Measurements from ENCODE around the gene MYO6.
"Not testable (repeated sequence)": the region's sequence is repeated elsewhere in the genome, so short reads cannot be mapped to it uniquely, and the experiment has no call there.

The MYO6 gene

GRCh38 chr6:75748743-75749538 lies at the start of gene MYO6:
Gene MYO6 (plus strand): TSS chr6:75749239. CDS start chr6:75817548, 68,309 bp downstream.
- H3K27ac ChIP-seq: peak within 1 kb of the TSS; percentile 37 to 95 (median 84)
- peak within 1 kb of the TSS; percentile 66 to 97 (median 77) for H3K4me3 ChIP-seq

GRCh38 chr6:75708334-75708733 lies 40.7 kb upstream of the MYO6 start:
- not testable (repeated sequence) for H3K27ac ChIP-seq, H3K4me3 ChIP-seq

- H3K4me3 ChIP-seq: no peak overlapping the region
- no peak overlapping the region for H3K27ac ChIP-seq
These were observed 37.9 kb upstream of the MYO6 start for GRCh38 chr6:75711173-75711572.

GRCh38 chr6:75719133-75719532 lies 29.9 kb upstream of the MYO6 start:
- Histone ChIP-seq H3K27ac (no peak overlapping the region), H3K4me3 (no peak overlapping the region)

GRCh38 chr6:75723382-75723781 lies 25.7 kb upstream of the MYO6 start:
- H3K27ac ChIP-seq: no peak overlapping the region

GRCh38 chr6:75727206-75727605 lies 21.8 kb upstream of the MYO6 start:
- Histone ChIP-seq H3K4me3 (no peak overlapping the region), H3K27ac (no peak overlapping the region)

More at GRCh38 chr6:75723382-75723781, 25.7 kb upstream of the MYO6 start:
- no peak overlapping the region for H3K4me3 ChIP-seq

GRCh38 chr6:75731029-75731428 lies 18.0 kb upstream of the MYO6 start:
- not testable (repeated sequence) for H3K4me3 ChIP-seq, H3K27ac ChIP-seq

GRCh38 chr6:75735491-75736186 lies 13.4 kb upstream of the MYO6 start:
- Histone ChIP-seq H3K4me3 (no peak overlapping the region), H3K27ac (peak overlapping the region in 1 of 21 experiments; percentile 30)

- H3K27ac ChIP-seq: no peak overlapping the region
These were observed 5.1 kb upstream of the MYO6 start for GRCh38 chr6:75743971-75744370.

GRCh38 chr6:75745404-75745803 lies 3.6 kb upstream of the MYO6 start:
- Histone ChIP-seq H3K4me3 (no peak overlapping the region), H3K27ac (no peak overlapping the region)

More at GRCh38 chr6:75743971-75744370, 5.1 kb upstream of the MYO6 start:
- H3K4me3 ChIP-seq: no peak overlapping the region

GRCh38 chr6:75746221-75746620 lies 2.8 kb upstream of the MYO6 start:
- H3K4me3 ChIP-seq: no peak overlapping the region
- H3K27ac ChIP-seq: no peak overlapping the region

- H3K4me3 ChIP-seq: no peak overlapping the region
- no peak overlapping the region for H3K27ac ChIP-seq
These were observed 1.7 kb upstream of the MYO6 start for GRCh38 chr6:75747152-75747992.

- Histone ChIP-seq H3K4me3 (peak overlapping the region; percentile 66 to 97 (median 77)), H3K27ac (peak overlapping the region in 20 of 21 experiments; percentile 70 to 95 (median 85))
These were observed 866 bp upstream of the MYO6 start for GRCh38 chr6:75748003-75748742.

- no peak overlapping the region for H3K4me3 ChIP-seq
- H3K27ac ChIP-seq: no peak overlapping the region
These were observed 2.4 kb downstream of the MYO6 start for GRCh38 chr6:75751443-75751842.

- H3K27ac ChIP-seq: no peak overlapping the region
- H3K4me3 ChIP-seq: no peak overlapping the region
These were observed 3.3 kb downstream of the MYO6 start for GRCh38 chr6:75752365-75752764.

GRCh38 chr6:75755704-75756103 lies 6.7 kb downstream of the MYO6 start:
- Histone ChIP-seq H3K4me3 (no peak overlapping the region), H3K27ac (no peak overlapping the region)

- Histone ChIP-seq H3K4me3 (no peak overlapping the region), H3K27ac (no peak overlapping the region)
These were observed 8.3 kb downstream of the MYO6 start for GRCh38 chr6:75757295-75757694.

- no peak overlapping the region for H3K27ac ChIP-seq
- H3K4me3 ChIP-seq: no peak overlapping the region
These were observed 9.0 kb downstream of the MYO6 start for GRCh38 chr6:75758061-75758460.

GRCh38 chr6:75759207-75759606 lies 10.2 kb downstream of the MYO6 start:
- Histone ChIP-seq H3K27ac (no peak overlapping the region), H3K4me3 (no peak overlapping the region)

- H3K4me3 ChIP-seq: no peak overlapping the region
- no peak overlapping the region for H3K27ac ChIP-seq
These were observed 11.3 kb downstream of the MYO6 start for GRCh38 chr6:75760320-75760719.
